ENCODE results near the gene ITPR2.
"Not testable (repeated sequence)": the region's sequence is repeated elsewhere in the genome, so short reads cannot be mapped to it uniquely, and the experiment has no call there.

DNA sequence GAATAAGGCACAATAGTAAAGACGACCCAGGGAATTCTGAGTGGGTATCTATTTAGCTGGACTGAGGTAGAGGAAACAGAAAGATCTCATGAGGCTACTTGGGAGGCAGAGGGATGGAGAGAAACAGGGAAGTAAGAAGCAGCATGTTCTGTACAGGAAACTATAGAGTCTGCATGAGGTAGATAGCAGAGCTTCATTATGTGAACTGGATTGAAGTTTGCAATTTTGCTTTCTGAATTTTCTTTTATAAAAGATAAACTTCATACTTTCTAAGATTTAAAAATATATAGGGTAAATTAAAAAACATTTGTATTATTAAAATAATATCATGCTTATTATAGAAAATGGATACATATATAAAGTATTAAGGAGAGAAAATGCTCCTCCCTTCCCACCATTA lies 399.3 kb downstream of the ITPR2 start:
- TF ChIP-seq ZNF615 (CRISPR knock-in tag; IDR thresholded peaks at IDR 0.05; ENCODE audit: borderline replicate concordance); TAF1 (CRISPR knock-in tag; IDR thresholded peaks at IDR 0.05); POLR2A (IDR thresholded peaks at IDR 0.05; ENCODE audit: insufficient read depth in 1 of 2, low read depth in 2 of 2, low read length in 2 of 2); ZNF264 (CRISPR knock-in tag; IDR thresholded peaks at IDR 0.05); ZBTB3 (CRISPR knock-in tag; IDR thresholded peaks at IDR 0.05; ENCODE audit: borderline replicate concordance, low read depth); EP300 (IDR thresholded peaks at IDR 0.05; ENCODE audit: low read depth in 2 of 2, low read length in 2 of 2); EP300 (CRISPR knock-in tag; IDR thresholded peaks at IDR 0.05; ENCODE audit: borderline replicate concordance); YY1 (IDR thresholded peaks at IDR 0.05; ENCODE audit: insufficient read depth, insufficient replicate concordance, low read depth, low read length); HIVEP1 (CRISPR knock-in tag; IDR thresholded peaks at IDR 0.05); XRCC5 (optimal IDR thresholded peaks at IDR 0.05; ENCODE audit: low read length); NFIB (CRISPR knock-in tag; IDR thresholded peaks at IDR 0.05; ENCODE audit: borderline replicate concordance); SRSF4 (IDR thresholded peaks at IDR 0.05; ENCODE audit: low read depth, low read length, poor library complexity, severe bottlenecking); SP1 (IDR thresholded peaks at IDR 0.05); SP1 (CRISPR knock-in tag; IDR thresholded peaks at IDR 0.05): not testable (repeated sequence)
- TF ChIP-seq, protein P1, sequence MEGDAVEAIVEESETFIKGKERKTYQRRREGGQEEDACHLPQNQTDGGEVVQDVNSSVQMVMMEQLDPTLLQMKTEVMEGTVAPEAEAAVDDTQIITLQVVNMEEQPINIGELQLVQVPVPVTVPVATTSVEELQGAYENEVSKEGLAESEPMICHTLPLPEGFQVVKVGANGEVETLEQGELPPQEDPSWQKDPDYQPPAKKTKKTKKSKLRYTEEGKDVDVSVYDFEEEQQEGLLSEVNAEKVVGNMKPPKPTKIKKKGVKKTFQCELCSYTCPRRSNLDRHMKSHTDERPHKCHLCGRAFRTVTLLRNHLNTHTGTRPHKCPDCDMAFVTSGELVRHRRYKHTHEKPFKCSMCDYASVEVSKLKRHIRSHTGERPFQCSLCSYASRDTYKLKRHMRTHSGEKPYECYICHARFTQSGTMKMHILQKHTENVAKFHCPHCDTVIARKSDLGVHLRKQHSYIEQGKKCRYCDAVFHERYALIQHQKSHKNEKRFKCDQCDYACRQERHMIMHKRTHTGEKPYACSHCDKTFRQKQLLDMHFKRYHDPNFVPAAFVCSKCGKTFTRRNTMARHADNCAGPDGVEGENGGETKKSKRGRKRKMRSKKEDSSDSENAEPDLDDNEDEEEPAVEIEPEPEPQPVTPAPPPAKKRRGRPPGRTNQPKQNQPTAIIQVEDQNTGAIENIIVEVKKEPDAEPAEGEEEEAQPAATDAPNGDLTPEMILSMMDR (CRISPR knock-in tag; IDR thresholded peaks at IDR 0.05) = not testable (repeated sequence)
- TF ChIP-seq, protein P2, sequence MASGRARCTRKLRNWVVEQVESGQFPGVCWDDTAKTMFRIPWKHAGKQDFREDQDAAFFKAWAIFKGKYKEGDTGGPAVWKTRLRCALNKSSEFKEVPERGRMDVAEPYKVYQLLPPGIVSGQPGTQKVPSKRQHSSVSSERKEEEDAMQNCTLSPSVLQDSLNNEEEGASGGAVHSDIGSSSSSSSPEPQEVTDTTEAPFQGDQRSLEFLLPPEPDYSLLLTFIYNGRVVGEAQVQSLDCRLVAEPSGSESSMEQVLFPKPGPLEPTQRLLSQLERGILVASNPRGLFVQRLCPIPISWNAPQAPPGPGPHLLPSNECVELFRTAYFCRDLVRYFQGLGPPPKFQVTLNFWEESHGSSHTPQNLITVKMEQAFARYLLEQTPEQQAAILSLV (CRISPR knock-in tag; IDR thresholded peaks at IDR 0.05; ENCODE audit: borderline replicate concordance) = not testable (repeated sequence)
